Sigmoid colon (tissue), 7 donors: ENCODE measurements around the gene LRRC7. TPM values are rescaled to one million over a fixed set of nuclear protein-coding genes. Genes with fewer than 3 reads are reported as not detected.

ENCODE experiments used
- DNase-seq: peaks from one replicate; pipeline ENCODE4 v3.0.0-alpha.2; 2019
- H3K27ac ChIP-seq, 4 donors: fragments of 200-600 bp; sonication (generic); one replicate each; pipeline ENCODE4 v1.5.1; 2016 to 2019; ENCODE audit warnings: mild to moderate bottlenecking in 1 of 4
- H3K27me3 ChIP-seq, 3 donors: fragments of 200-600 bp; sonication (generic); one replicate each; pipeline ENCODE4 v1.5.1; 2019; ENCODE audit warnings: mild to moderate bottlenecking in 1 of 3
- H3K36me3 ChIP-seq, 4 donors: fragments of 200-600 bp; sonication (generic); one replicate each; pipeline ENCODE4 v1.5.1; 2016 to 2019
- H3K4me1 ChIP-seq, 4 donors: fragments of 200-600 bp; sonication (generic); one replicate each; pipeline ENCODE4 v1.5.1; 2017 to 2019
- H3K4me3 ChIP-seq, 4 donors: fragments of 200-600 bp; sonication (generic); one replicate each; pipeline ENCODE4 v1.5.1; 2017 to 2019; ENCODE audit warnings: mild to moderate bottlenecking in 2 of 4, moderate library complexity in 1 of 4
- H3K9me3 ChIP-seq, 4 donors: fragments of 200-600 bp in 3 of 4; sonication (generic) in 3 of 4; one replicate each; pipeline versions ENCODE4 v1.5.1 to v1.6.1; 2013 to 2019
- CTCF ChIP-seq, 4 experiments: fragments of 450-650 bp in 3 of 4; fragments of 200-600 bp in 1 of 4; IDR thresholded peaks; one replicate each; pipeline ENCODE4 v1.5.1; 2016 to 2019; ENCODE audit warnings: antibody characterized with exemption in 4 of 4, mild to moderate bottlenecking in 3 of 4, moderate library complexity in 2 of 4
- EP300 ChIP-seq, 4 donors: sonication (generic); formaldehyde crosslinking; IDR thresholded peaks; one replicate each; pipeline ENCODE4 v1.6.1; 2017; ENCODE audit warnings: antibody characterized with exemption in 4 of 4
- POLR2A ChIP-seq, 2 donors: fragments of 450-650 bp; IDR thresholded peaks; one replicate each; pipeline ENCODE4 v1.6.1; 2016; ENCODE audit warnings: antibody characterized with exemption in 2 of 2, mild to moderate bottlenecking in 2 of 2, moderate library complexity in 2 of 2
- POLR2AphosphoS5 ChIP-seq, 4 donors: sonication (generic); formaldehyde crosslinking; IDR thresholded peaks; one replicate each; pipeline ENCODE4 v1.6.1; 2017; ENCODE audit warnings: antibody characterized with exemption in 4 of 4
- WGBS, 2 donors: extraction: QIAGEN DNeasy Blood & Tissue Kit; methylation state at CpG; one replicate each; pipeline ENCODE4 v1.1.7; 2013; 5-methylcytosine and 5-hydroxymethylcytosine counted together
- intact Hi-C: fragments of 100-400 bp; cut with DNase I; formaldehyde crosslinking; loops from one replicate; pipeline ENCODE4 v1.15.1; 2023
- polyA plus RNA-seq, 3 donors: library from polyadenylated mRNA; stranded (reverse); fragments of 200-250 nt; gene quantifications; one replicate each; pipeline ENCODE4 v1.2.3, GENCODE V29; 2013
- total RNA-seq, 4 donors: library from RNA; depleted of rRNA; stranded (reverse); fragments of >200 nt; gene quantifications; one replicate each; pipeline ENCODE4 v1.1.0, GENCODE V29; 2016
- donor health status: healthy with polysubstance abuse.
- donor health status: Bipolar disorder and iron deficiency.
- donor health status: healthy.

The LRRC7 gene
- total and polyA plus RNA-seq, 7 donors, result 0.16 to 1.9 (median 0.41) TPM; not detected in 2

GRCh38 chr1:69847670-69848069, 279.9 kb downstream of the LRRC7 start:
- intact Hi-C loops, result no loop called here
- Histone ChIP-seq H3K27ac (no peak overlapping the region), H3K4me3 (no peak overlapping the region), H3K27me3 (no peaks in the 10 kb centered on the region), H3K9me3 (no peaks in the 10 kb centered on the region), H3K4me1 (no peaks in the 10 kb centered on the region), H3K36me3 (no peaks in the 10 kb centered on the region)
- DNase-seq, result no peak
- TF ChIP-seq POLR2AphosphoS5 (IDR thresholded peaks at IDR 0.05), result no peak
- no peak for TF ChIP-seq CTCF (IDR thresholded peaks at IDR 0.05)
- no peak for TF ChIP-seq EP300 (IDR thresholded peaks at IDR 0.05)
- no peak for TF ChIP-seq POLR2A (IDR thresholded peaks at IDR 0.05)
- 84 to 85% methylated on average over 4 of the region's 4 CpGs for WGBS, 2 donors

GRCh38 chr1:69852151-69852550, 284.4 kb downstream of the LRRC7 start:
- Histone ChIP-seq H3K27me3 (no peaks in the 10 kb centered on the region), H3K4me1 (no peaks in the 10 kb centered on the region), H3K4me3 (no peak overlapping the region), H3K36me3 (no peaks in the 10 kb centered on the region), H3K27ac (no peak overlapping the region), H3K9me3 (no peaks in the 10 kb centered on the region)
- 68 to 71% methylated on average over 4 of the region's 4 CpGs for WGBS, 2 donors
- intact Hi-C loops, result no loop called here
- no peak for DNase-seq
- TF ChIP-seq CTCF (IDR thresholded peaks at IDR 0.05) (no peak), POLR2AphosphoS5 (IDR thresholded peaks at IDR 0.05) (no peak), POLR2A (IDR thresholded peaks at IDR 0.05) (no peak), EP300 (IDR thresholded peaks at IDR 0.05) (no peak)

- no peak for TF ChIP-seq EP300 (IDR thresholded peaks at IDR 0.05)
- TF ChIP-seq POLR2AphosphoS5 (IDR thresholded peaks at IDR 0.05), result no peak
- TF ChIP-seq POLR2A (IDR thresholded peaks at IDR 0.05), result no peak
- TF ChIP-seq CTCF (IDR thresholded peaks at IDR 0.05), result no peak
- Histone ChIP-seq H3K4me1 (no peaks in the 10 kb centered on the region), H3K27me3 (no peaks in the 10 kb centered on the region), H3K36me3 (no peaks in the 10 kb centered on the region), H3K27ac (no peak overlapping the region), H3K4me3 (no peak overlapping the region), H3K9me3 (no peaks in the 10 kb centered on the region)
- intact Hi-C loops, result no loop called here
- DNase-seq, result no peak
Observed at GRCh38 chr1:69852706-69853105, 285.0 kb downstream of the LRRC7 start.

GRCh38 chr1:69858534-69858933, 290.8 kb downstream of the LRRC7 start:
- no peaks in the 10 kb centered on the region for H3K9me3 ChIP-seq
- no peaks in the 10 kb centered on the region for H3K36me3 ChIP-seq
- no peak overlapping the region for H3K4me3 ChIP-seq
- H3K27ac ChIP-seq, result no peak overlapping the region
- DNase-seq, result no peak
- TF ChIP-seq CTCF (IDR thresholded peaks at IDR 0.05) (no peak), POLR2A (IDR thresholded peaks at IDR 0.05) (no peak), EP300 (IDR thresholded peaks at IDR 0.05) (no peak), POLR2AphosphoS5 (IDR thresholded peaks at IDR 0.05) (no peak)
- no peaks in the 10 kb centered on the region for H3K27me3 ChIP-seq
- no peaks in the 10 kb centered on the region for H3K4me1 ChIP-seq
- WGBS, 2 donors, result 71 to 80% methylated on average over 1 of the region's 1 CpG
- intact Hi-C loops, result no loop called here

GRCh38 chr1:69861641-69862040, 293.9 kb downstream of the LRRC7 start:
- H3K27ac ChIP-seq, result no peak overlapping the region
- no peak for DNase-seq
- no peaks in the 10 kb centered on the region for H3K27me3 ChIP-seq
- no peaks in the 10 kb centered on the region for H3K9me3 ChIP-seq
- intact Hi-C loops, result no loop called here
- no peak overlapping the region for H3K4me3 ChIP-seq
- TF ChIP-seq EP300 (IDR thresholded peaks at IDR 0.05) (no peak), CTCF (IDR thresholded peaks at IDR 0.05) (no peak), POLR2AphosphoS5 (IDR thresholded peaks at IDR 0.05) (no peak), POLR2A (IDR thresholded peaks at IDR 0.05) (no peak)
- no peaks in the 10 kb centered on the region for H3K4me1 ChIP-seq
- no peaks in the 10 kb centered on the region for H3K36me3 ChIP-seq
- 83 to 85% methylated on average over 5 of the region's 5 CpGs for WGBS, 2 donors
